Astrocyte (in vitro differentiated cells and primary cell): ENCODE measurements around the gene ACP4. TPM values are rescaled to one million over a fixed set of nuclear protein-coding genes. Genes with fewer than 3 reads are reported as not detected.

Experiments used
- DNase-seq: peaks from one replicate; pipeline ENCODE4 v3.0.0-alpha.2; 2010; ENCODE audit warnings: low read depth
- FAIRE-seq: peaks from 2 replicates; lab custom pipeline; 2011; peaks lifted over from hg19 to GRCh38; lab: Jason Lieb, UNC
- H2AFZ ChIP-seq: 2 replicates; pipeline ENCODE4 v1.6.0; 2012; ENCODE audit warnings: low read depth, low read length, inconsistent platforms
- H3K27ac ChIP-seq: 2 replicates; pipeline ENCODE4 v1.5.1; 2011; ENCODE audit warnings: low read depth, low read length, inconsistent platforms
- H3K27me3 ChIP-seq: 2 replicates; pipeline ENCODE4 v1.6.0; 2011; ENCODE audit warnings: low read length, inconsistent platforms; ENCODE audit not compliant: insufficient read depth
- H3K36me3 ChIP-seq: 2 replicates; pipeline ENCODE4 v1.5.1; 2011; ENCODE audit warnings: low read length, inconsistent platforms; ENCODE audit not compliant: insufficient read depth
- H3K4me1 ChIP-seq: 2 replicates; pipeline ENCODE4 v1.5.1; 2011; ENCODE audit warnings: low read length, inconsistent platforms; ENCODE audit not compliant: insufficient read depth
- H3K4me2 ChIP-seq: 2 replicates; pipeline ENCODE4 v1.6.0; 2012; ENCODE audit warnings: low read length, inconsistent platforms
- H3K4me3 ChIP-seq: 2 replicates; pipeline ENCODE4 v1.5.1; 2011; ENCODE audit warnings: low read depth, mild to moderate bottlenecking, low read length, inconsistent platforms; ENCODE audit not compliant: insufficient read depth
- H3K79me2 ChIP-seq: 2 replicates; pipeline ENCODE4 v1.6.0; 2012; ENCODE audit warnings: mild to moderate bottlenecking, low read length, inconsistent platforms; ENCODE audit not compliant: insufficient read depth
- H3K9ac ChIP-seq: 2 replicates; pipeline ENCODE4 v1.6.0; 2012; ENCODE audit warnings: mild to moderate bottlenecking, low read length, inconsistent platforms
- H3K9me3 ChIP-seq: 2 replicates; pipeline ENCODE4 v1.5.1; 2012; ENCODE audit warnings: low read depth, mild to moderate bottlenecking, low read length, inconsistent platforms; ENCODE audit not compliant: insufficient read depth
- H4K20me1 ChIP-seq: 2 replicates; pipeline ENCODE4 v1.6.0; 2012; ENCODE audit warnings: low read length, inconsistent platforms; ENCODE audit not compliant: insufficient read depth
- H3K27ac Mint-ChIP-seq: one replicate; pipeline ENCODE4 v1.8.0; 2021; ENCODE audit warnings: mild to moderate bottlenecking, mixed read lengths; ENCODE audit not compliant: unreplicated experiment
- H3K27me3 Mint-ChIP-seq: one replicate; pipeline ENCODE4 v1.8.0; 2021; ENCODE audit warnings: low read depth, mixed read lengths; ENCODE audit not compliant: unreplicated experiment
- H3K36me3 Mint-ChIP-seq: one replicate; pipeline ENCODE4 v1.8.0; 2021; ENCODE audit warnings: low read depth, mixed read lengths; ENCODE audit not compliant: unreplicated experiment
- H3K4me1 Mint-ChIP-seq: one replicate; pipeline ENCODE4 v1.8.0; 2021; ENCODE audit warnings: low read depth, mixed read lengths; ENCODE audit not compliant: unreplicated experiment
- H3K4me3 Mint-ChIP-seq: one replicate; pipeline ENCODE4 v1.8.0; 2021; ENCODE audit warnings: mild to moderate bottlenecking, moderate library complexity, mixed read lengths; ENCODE audit not compliant: unreplicated experiment
- H3K9me3 Mint-ChIP-seq: one replicate; pipeline ENCODE4 v1.8.0; 2021; ENCODE audit warnings: mild to moderate bottlenecking, mixed read lengths; ENCODE audit not compliant: unreplicated experiment
- EZH2 ChIP-seq: IDR thresholded peaks from 2 replicates; pipeline ENCODE4 v1.6.1; 2012; ENCODE audit warnings: mild to moderate bottlenecking, low read length, inconsistent platforms; ENCODE audit not compliant: insufficient read depth
- total RNA-seq: library from RNA; stranded (reverse); gene quantifications from 2 replicates; pipeline ENCODE4 v1.2.1, GENCODE V29; 2021
- TF ChIP-seq, protein P1 (sequence below): IDR thresholded peaks from 2 replicates; pipeline ENCODE4 v1.5.1; 2011; ENCODE audit warnings: low read depth, mild to moderate bottlenecking, inconsistent platforms, low read length, moderate library complexity; ENCODE audit not compliant: insufficient read depth

The ACP4 gene
- total RNA-seq, 1 donor from 2014 or later, result not detected

- no peaks in the 10 kb centered on the region for H3K9me3 Mint-ChIP-seq
- no peak overlapping the region for H3K4me2 ChIP-seq
- H2AFZ ChIP-seq, result no peak overlapping the region
- peaks cover 8% of the 10 kb centered on the region for H3K27me3 ChIP-seq
- H3K4me3 ChIP-seq, result no peak overlapping the region
- no peaks in the 10 kb centered on the region for H4K20me1 ChIP-seq
- H3K9ac ChIP-seq, result no peak overlapping the region
- no peaks in the 10 kb centered on the region for H3K36me3 ChIP-seq
- no peaks in the 10 kb centered on the region for H3K4me1 Mint-ChIP-seq
- H3K9me3 ChIP-seq, result no peaks in the 10 kb centered on the region
- no peak for DNase-seq
- no peak overlapping the region for H3K27ac Mint-ChIP-seq
- H3K27me3 Mint-ChIP-seq, result peaks cover 5% of the 10 kb centered on the region
- no peak for FAIRE-seq
- H3K79me2 ChIP-seq, result no peaks in the 10 kb centered on the region
- H3K4me3 Mint-ChIP-seq, result no peak overlapping the region
- TF ChIP-seq, protein P1, sequence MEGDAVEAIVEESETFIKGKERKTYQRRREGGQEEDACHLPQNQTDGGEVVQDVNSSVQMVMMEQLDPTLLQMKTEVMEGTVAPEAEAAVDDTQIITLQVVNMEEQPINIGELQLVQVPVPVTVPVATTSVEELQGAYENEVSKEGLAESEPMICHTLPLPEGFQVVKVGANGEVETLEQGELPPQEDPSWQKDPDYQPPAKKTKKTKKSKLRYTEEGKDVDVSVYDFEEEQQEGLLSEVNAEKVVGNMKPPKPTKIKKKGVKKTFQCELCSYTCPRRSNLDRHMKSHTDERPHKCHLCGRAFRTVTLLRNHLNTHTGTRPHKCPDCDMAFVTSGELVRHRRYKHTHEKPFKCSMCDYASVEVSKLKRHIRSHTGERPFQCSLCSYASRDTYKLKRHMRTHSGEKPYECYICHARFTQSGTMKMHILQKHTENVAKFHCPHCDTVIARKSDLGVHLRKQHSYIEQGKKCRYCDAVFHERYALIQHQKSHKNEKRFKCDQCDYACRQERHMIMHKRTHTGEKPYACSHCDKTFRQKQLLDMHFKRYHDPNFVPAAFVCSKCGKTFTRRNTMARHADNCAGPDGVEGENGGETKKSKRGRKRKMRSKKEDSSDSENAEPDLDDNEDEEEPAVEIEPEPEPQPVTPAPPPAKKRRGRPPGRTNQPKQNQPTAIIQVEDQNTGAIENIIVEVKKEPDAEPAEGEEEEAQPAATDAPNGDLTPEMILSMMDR, result no peak
- TF ChIP-seq EZH2, result no peak
- no peak overlapping the region for H3K27ac ChIP-seq
- no peaks in the 10 kb centered on the region for H3K36me3 Mint-ChIP-seq
- H3K4me1 ChIP-seq, result no peaks in the 10 kb centered on the region
These were observed 4.9 kb upstream of the ACP4 start for GRCh38 chr19:50785329-50785728.

DNA sequence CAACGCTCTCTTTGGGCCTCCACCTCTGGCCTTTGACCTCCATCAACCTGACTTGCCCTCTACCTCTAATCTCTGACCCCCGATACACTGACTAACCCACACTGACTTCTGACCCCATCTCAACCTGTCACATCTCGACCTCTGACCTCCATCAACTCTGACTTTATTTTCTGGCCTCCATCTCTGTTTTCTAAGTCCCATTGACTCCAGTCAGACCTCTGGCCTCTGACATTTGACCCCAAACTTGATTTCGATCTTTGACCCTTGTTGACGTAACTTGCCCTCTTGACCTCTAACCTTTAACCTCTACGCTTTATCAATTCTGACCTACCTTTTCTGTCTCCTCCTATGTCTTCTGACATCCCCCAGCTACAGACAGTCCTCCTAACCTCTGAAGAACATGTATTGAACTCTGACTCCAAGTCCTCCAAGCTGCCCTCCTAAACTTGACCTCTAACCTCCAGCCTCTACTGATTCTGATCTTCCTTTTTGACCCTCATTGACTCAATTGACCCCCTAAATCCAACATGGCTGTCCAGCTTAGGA, 780 bp downstream of the ACP4 start:
- Histone ChIP-seq H3K27me3 (no peaks in the 10 kb centered on the region), H3K4me2 (no peak overlapping the region)

More for the DNA sequence above, 780 bp downstream of the ACP4 start:
- H3K36me3 ChIP-seq, result no peaks in the 10 kb centered on the region
- FAIRE-seq (no peak), DNase-seq (no peak)
- TF ChIP-seq, protein P1, result no peak
- no peak for TF ChIP-seq EZH2
- no peaks in the 10 kb centered on the region for H3K79me2 ChIP-seq
- Mint-ChIP-seq H3K4me1 (no peaks in the 10 kb centered on the region), H3K9me3 (peaks cover 4% of the 10 kb centered on the region), H3K4me3 (no peak overlapping the region), H3K27ac (no peak overlapping the region), H3K36me3 (peaks cover 8% of the 10 kb centered on the region), H3K27me3 (peaks cover 5% of the 10 kb centered on the region)
- no peak overlapping the region for H2AFZ ChIP-seq
- no peaks in the 10 kb centered on the region for H3K9me3 ChIP-seq
- H3K4me3 ChIP-seq, result no peak overlapping the region
- no peaks in the 10 kb centered on the region for H3K4me1 ChIP-seq
- H3K9ac ChIP-seq, result no peak overlapping the region
- H3K27ac ChIP-seq, result no peak overlapping the region
- H4K20me1 ChIP-seq, result peaks cover 11% of the 10 kb centered on the region
